Neural cell (in vitro differentiated cells): ENCODE measurements around the gene FHL1.

Experiments
- CTCF ChIP-seq: fragments of 450-650 bp; IDR thresholded peaks from 2 replicates; pipeline ENCODE4 v1.5.1; 2014; ENCODE audit warnings: antibody characterized with exemption, mild to moderate bottlenecking, moderate library complexity; ENCODE audit not compliant: poor library complexity, severe bottlenecking
- EP300 ChIP-seq: fragments of 450-650 bp; conservative IDR thresholded peaks from 2 replicates; pipeline ENCODE4 v1.6.1; 2014; ENCODE audit warnings: antibody characterized with exemption, mild to moderate bottlenecking, moderate library complexity; ENCODE audit not compliant: poor library complexity, severe bottlenecking
- EZH2 ChIP-seq: fragments of 200-600, 300-800 bp; shearing (Covaris generic), sonication (generic); IDR thresholded peaks from 2 replicates; pipeline ENCODE4 v1.6.1; 2014; ENCODE audit warnings: antibody characterized with exemption, low read length, borderline replicate concordance, mild to moderate bottlenecking; ENCODE audit not compliant: insufficient read depth, poor library complexity, severe bottlenecking
- MXI1 ChIP-seq: fragments of 450-650 bp; conservative IDR thresholded peaks from 2 replicates; pipeline ENCODE4 v1.6.1; 2014; ENCODE audit warnings: antibody characterized with exemption, mild to moderate bottlenecking; ENCODE audit not compliant: poor library complexity, severe bottlenecking
- POLR2AphosphoS5 ChIP-seq: IDR thresholded peaks from 2 replicates; pipeline ENCODE4 v1.6.1; 2012
- RAD21 ChIP-seq: fragments of 450-650 bp; conservative IDR thresholded peaks from 2 replicates; pipeline ENCODE4 v1.6.1; 2014; ENCODE audit warnings: antibody characterized with exemption, mild to moderate bottlenecking, moderate library complexity
- REST ChIP-seq: IDR thresholded peaks from 2 replicates; pipeline ENCODE4 v1.6.1; 2012; ENCODE audit warnings: borderline replicate concordance
- SMC3 ChIP-seq: fragments of 450-650 bp; conservative IDR thresholded peaks from 2 replicates; pipeline ENCODE4 v1.6.1; 2014; ENCODE audit warnings: antibody characterized with exemption, mild to moderate bottlenecking, moderate library complexity; ENCODE audit not compliant: poor library complexity
- TAF1 ChIP-seq: IDR thresholded peaks from 2 replicates; pipeline ENCODE4 v1.6.1; 2012; ENCODE audit warnings: low read depth

- TF ChIP-seq EZH2 (no peak), CTCF (no peak), POLR2AphosphoS5 (no peak), REST (no peak), TAF1 (no peak), RAD21 (no peak), EP300 (no peak), MXI1 (no peak), SMC3 (no peak)
These were observed 19.0 kb downstream of the FHL1 start for GRCh38 chrX:136166221-136166855.
